GM21390 (cell line): ENCODE measurements around the gene SEC63.
A peak's percentile ranks its signal among the peaks of the same experiment; 100 is the strongest.
"Not testable (repeated sequence)": the region's sequence is repeated elsewhere in the genome, so short reads cannot be mapped to it uniquely, and the experiment has no call there.

ENCODE experiments used
- ATAC-seq: cut with Tn5 transposase; IDR thresholded peaks from one replicate; pipeline ENCODE4 v1.9.1; 2021; ENCODE audit not compliant: unreplicated experiment

Gene SEC63, protein sequence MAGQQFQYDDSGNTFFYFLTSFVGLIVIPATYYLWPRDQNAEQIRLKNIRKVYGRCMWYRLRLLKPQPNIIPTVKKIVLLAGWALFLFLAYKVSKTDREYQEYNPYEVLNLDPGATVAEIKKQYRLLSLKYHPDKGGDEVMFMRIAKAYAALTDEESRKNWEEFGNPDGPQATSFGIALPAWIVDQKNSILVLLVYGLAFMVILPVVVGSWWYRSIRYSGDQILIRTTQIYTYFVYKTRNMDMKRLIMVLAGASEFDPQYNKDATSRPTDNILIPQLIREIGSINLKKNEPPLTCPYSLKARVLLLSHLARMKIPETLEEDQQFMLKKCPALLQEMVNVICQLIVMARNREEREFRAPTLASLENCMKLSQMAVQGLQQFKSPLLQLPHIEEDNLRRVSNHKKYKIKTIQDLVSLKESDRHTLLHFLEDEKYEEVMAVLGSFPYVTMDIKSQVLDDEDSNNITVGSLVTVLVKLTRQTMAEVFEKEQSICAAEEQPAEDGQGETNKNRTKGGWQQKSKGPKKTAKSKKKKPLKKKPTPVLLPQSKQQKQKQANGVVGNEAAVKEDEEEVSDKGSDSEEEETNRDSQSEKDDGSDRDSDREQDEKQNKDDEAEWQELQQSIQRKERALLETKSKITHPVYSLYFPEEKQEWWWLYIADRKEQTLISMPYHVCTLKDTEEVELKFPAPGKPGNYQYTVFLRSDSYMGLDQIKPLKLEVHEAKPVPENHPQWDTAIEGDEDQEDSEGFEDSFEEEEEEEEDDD

DNA sequence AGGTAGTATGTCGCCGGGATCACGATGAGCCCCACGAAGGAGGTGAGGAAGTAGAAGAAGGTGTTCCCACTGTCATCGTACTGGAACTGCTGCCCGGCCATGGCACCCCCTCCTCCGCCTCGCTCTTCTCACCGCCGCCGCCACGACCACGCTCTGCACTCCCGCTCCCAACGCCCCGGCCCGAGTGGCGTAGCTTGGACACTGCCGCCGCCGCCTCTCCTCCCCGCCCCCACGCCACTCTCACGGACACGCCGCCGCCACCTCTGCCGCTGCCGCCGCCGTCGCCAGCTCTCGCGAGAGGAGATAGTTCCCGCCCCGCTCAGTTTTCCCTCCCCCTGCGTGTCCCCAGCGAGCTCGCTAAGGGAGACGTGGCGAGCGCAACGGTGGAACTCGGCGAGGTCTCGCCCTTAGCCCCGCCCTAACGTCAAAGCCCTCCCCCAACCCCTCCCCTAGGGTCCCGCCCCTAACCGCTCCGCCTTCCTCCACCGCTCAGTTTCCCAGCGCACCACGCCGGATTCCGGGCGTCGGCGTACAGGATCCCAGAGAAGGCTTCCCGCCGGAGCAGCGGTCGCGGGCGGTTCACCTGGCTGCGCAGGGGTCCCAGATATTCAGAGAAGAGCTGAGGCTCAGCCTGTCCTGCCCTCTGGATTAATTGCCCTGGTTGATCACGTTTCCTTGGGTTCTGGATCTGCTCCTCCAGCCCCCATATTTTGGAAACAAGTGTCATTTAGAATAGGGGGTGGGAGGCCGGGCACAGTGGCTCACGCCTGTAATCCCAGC is at the start of gene SEC63:
Gene SEC63 (minus strand): TSS at position 300 of the 780 bp plus-strand sequence. CDS start 199 bp downstream, at position 101.
- peak; percentile 89 for ATAC-seq

DNA sequence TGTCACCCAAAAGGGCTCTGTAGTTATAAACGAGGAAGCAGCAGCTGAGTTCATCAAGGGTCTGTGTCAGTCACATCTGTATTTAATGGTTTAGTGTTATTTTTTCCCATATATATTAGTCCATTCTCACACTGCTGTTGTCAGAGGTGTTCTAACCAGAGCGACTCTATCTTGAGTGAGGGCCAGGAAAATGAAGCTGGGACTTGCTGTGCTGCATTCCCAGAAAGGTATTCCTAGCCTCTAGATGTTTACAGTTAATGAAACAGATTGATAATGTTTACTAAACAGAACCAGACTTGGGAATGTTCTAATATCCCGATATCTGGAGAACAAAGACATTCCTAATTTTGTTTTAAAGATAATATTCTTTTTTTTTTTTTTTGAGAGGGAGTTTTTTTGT is 48.0 kb upstream of the SEC63 start:
- no peak for ATAC-seq

DNA sequence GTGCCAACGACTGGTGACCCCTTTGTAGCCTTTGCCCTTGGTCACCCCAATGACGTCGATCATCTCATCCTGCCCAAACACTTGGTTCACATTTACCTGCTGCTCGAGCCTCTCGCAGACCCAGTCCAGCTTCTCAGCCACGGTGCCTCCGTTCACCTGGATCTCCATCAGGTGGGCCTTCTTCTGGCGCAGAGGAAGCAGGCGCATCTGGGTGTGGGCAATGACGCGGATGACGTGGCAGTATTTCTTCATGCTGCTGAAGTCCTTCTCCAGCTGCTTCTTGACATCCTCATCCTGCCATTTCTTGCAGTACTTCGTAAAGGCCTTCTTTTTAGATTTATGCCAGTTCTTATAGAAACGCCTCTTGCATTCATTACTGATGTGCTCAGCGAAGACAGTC is 46.9 kb upstream of the SEC63 start:
- ATAC-seq = no peak

DNA sequence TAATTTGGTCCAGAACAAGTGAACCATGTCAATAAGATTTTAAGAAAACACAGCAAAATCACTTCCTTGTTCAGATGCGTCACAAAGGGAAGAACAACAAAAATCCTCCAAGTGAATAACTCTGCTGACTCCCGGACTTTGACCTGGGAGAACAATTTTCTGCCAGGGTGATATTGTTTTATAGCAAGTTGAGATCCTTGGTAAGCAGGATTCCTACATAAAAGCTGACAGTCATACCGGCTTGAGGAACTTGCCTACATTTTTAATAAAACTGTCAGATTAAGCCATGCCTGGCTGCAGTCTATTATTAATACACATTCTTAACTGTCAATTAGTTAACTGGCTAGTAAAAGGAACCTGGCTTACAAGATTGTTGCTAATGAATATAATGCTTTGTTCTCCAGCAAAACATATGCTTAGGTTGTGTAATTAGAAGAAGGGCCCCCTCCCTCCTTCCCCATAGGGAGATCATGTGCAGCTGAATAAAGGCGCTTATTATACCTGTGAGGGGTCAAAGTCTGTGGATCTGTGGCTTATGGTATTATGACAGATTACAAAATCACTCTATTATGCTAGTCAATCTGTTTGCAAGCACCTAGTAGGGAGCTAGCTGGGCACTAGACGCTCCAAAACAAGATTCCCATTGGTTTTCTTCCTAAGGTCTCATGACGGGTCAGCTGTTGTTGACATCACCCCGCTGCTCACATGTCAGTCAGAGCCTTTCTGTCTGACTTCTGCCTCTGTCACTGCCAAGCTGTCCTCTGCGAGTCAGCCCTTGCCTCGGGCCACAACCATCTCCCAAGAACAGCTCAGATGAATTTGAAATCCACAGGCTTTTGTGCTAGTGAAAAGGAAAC is 44.6 kb upstream of the SEC63 start:
- no peak for ATAC-seq

DNA sequence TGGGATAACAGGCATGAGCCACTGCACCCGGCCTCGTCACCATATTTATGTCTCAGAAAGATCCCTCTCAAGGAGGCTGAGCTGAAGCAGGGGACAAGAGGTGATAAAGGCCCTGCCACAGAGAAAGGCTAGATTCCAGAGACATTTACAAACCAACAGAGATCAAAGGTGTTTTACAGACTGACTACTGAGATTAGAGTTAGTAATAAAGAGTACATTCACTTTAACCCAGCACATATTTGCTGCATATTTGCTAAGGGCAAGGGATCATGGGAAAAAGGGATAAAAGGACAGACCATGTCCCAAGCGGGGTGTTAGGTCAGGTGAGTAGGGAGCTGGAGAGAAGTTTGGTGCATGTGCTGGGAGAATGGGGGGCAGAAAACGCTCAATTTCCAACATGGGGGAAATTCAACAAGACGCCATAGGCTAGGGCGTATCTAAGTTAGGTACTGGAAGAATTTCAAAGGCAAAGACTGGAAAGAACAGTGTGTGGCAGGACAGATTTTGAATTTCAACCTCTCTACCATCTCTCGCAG is 43.8 kb upstream of the SEC63 start:
- no peak for ATAC-seq

DNA sequence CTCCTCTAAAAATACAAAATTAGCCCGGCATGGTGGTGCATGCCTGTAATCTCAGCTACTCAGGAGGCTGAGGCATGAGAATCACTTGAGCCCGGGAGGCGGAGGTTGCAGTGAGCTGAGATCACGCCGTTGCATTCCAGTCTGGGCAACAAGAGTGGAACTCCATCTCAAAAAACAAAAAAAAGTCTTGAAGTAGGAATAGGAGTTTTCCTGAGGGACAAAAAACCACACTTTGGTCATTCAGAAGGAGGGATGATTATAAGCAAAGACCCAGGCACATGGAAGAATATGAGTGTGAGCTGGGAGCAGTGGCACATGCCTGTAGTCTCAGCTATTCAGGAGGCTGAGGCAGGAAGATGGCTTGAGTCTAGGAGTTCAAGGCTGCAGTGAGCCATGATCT is 42.3 kb upstream of the SEC63 start:
- not testable (repeated sequence) for ATAC-seq

DNA sequence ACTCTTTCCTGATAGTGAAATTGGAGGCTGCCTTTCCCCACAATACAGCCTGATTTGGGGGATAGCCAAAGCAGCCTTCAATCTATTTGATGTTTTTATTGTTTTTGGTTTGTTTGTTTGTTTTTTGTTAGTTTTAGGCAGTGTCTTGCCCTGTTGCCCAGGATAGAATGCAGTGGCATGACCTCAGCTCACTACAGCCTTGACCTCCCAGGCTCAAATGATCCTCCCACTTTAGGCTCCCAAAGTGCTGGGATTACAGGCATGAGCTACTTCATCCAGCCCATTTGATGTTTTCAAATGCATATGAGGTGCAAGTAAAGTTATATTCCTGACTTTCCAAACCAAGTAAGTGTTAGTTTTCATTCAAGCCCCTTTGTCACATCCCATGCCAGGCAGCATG is 41.3 kb upstream of the SEC63 start:
- no peak for ATAC-seq

DNA sequence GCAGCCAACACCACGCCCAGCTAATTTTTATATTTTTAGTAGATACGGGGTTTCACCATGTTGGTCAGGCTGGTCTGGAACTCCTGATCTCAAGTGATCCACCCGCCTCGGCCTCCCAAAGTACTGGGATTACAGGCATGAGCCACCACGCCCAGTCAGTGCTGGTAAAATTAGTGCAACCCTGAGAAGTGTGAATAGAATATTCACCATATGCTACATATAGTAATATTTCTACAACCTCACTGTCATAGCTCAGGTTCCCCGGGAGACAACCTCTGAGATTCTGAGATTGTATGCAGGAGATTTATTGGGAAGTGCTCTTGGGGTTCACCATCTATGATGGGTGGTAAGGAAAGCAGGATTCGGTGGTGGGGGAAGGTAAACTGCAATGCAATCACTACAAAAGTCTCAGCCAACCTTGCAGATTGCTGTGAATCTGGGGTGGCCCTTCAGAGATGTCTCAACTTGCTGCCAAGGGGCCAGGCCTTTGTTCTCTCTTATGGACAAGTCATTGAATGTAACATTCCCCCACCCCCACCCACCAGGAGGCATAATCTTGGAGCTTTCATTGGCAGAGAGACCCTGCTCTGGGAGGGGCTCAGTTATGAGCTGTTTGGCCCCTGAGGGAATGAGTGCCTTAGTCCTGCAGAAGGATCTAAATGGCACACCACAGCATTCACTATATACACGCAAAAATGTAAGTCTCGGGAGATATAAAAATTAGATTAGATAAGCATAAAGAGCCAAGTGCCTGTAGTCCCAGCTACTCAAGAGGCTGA is 34.0 kb upstream of the SEC63 start:
- ATAC-seq = no peak

DNA sequence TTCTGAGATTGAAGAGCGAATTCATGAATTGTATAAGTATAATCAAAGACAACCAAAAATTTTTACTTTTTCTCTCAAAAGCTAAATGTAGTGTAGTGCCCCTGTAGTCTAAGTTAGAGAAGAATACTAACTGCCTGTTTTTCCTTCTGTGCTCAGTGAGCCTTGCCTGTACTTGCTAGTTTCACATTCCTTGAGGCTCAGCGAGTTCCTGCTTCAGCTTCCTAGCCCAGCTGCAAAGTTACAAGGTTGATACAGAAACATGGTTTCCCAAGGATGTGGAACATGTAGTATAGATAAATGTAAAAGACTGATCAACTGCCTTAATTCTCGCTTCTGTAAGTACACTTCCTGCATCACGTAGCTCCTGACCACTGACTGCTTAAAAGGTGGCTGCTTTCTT is 33.1 kb upstream of the SEC63 start:
- ATAC-seq = no peak

DNA sequence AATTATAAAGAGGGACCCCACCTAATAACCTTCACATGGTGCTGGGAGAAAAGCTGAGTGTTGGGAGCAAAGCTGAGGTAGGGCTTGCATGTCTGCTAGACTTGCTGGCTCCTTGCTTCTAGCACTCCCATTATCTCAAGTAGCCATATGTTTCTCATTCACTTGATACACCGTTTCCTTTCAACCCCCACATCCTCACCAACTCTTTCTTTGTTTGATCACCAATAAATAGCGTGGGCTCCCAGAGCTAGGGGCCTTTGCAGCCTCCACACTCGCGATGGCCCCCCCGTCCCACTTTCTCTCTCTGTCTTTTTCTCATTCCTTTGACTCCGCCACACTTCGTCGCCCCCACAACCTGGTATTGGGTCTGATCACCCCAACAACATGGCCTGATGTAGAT is 32.6 kb upstream of the SEC63 start:
- ATAC-seq = not testable (repeated sequence)

DNA sequence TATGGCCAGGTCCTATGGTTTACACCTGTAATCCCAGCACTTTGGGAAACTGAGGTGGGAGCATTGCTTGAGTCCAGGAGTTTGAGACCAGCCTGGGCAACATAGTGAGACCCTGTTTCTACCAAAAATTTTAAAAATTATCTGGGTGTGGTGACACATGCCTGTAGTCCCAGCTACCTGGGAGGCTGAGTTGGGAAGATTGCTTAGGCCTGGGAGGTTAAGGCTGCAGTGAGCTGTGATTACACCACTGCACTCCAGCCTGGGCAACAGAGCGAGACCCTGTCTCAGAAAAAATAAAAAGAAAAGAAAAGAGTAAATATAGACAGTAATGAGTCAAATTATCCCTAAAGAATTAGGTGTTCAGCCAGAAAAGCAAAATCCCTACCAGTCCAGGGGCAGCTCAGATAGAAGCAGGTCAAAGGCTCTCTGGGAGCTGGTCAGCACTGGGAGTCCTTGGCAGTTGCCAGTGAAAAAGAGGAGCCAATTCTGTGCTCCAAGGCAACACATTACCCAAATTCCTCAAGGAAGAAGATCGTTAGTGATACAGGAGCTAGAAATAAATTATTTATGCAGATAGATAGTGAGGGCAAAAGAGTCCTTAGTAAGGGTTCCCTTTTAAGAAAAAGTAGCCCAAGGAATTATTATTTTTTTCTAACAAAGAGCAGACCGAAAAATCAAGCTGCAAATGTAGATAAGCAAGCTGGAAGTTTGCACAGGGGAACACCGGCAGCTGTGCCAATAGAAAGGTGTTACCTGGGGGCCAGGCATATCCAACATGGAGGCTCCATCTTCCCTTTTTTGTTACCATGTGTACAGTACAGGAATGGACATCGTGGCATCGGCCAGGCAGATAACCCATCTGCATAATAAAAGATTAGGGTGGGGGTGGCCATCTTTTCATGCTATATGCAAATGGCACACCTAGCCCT is 31.4 kb upstream of the SEC63 start:
- ATAC-seq = no peak

DNA sequence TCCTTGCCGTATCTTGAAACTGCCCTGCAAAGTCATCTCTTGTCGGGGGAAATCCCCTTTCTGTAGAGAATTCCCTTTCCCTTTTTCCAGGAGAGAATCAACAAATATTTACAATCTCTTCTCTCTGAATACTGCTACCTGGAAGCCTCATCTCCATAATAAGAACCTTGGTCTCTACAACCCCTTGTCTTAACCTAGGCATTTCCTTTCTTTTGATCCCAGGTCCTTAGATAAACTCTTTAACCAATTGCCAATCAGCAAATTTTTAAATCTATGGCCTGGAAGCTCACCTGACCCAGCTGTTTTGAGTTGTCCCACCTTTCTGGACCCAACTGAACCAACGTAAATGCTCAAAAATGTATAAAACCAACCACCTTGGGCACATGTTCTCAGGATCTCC is 30.6 kb upstream of the SEC63 start:
- no peak for ATAC-seq

DNA sequence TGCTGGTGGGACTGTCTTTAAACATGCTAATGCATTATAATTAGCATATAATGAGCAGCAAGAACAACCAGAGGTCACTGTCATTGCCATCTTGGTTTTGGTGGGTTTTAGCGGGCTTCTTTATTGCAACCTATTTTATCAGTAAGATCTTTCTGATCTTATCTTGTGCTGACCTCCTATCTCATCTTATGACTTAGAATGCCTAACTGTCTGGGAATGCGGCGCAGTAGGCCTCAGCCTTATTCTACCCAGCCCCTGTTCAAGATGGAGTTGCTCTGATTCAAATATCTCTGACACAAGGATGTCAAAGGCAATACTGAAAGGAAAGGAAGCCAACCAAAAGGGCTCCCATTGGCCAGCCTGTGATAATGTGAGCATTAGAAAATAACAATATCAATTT is 29.8 kb upstream of the SEC63 start:
- no peak for ATAC-seq

DNA sequence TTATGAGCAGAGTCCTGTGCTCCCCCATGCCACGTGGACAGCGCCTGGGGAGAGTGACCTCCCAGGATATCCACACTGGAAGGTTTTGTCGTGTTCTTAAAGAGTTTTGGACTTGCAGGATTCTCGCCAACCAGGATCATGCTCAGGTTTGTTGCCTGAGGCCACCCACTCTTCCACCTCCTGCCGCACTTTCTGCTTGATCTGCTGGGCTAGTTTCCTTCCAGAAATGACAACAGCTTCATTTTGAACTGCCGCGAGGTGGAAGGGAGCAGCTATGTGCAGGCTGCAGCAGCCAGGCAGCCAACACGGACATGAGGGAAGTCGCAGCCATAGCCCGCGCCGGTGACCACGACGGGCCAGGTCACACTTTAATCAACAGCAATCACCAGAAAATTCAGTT is 27.7 kb upstream of the SEC63 start:
- no peak for ATAC-seq

DNA sequence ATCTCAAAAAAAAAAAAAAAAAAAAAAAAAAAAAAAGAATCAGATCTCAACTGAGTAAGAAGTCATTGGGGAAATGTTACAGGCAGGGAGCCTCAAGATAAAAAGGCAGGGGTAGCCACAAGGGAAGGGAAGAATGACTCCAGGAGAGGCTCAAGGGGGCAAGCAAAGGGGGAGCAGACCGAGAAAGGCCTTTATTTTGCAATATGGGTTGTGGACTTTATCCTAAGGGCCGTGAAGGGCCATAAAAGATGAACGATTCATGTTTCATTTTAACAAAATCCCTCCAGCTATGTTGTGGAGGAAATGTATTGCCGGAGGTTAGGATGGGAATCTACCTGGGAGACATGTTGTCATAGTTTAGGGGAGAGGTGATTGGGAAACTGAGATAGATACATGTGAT is 25.8 kb upstream of the SEC63 start:
- no peak for ATAC-seq

DNA sequence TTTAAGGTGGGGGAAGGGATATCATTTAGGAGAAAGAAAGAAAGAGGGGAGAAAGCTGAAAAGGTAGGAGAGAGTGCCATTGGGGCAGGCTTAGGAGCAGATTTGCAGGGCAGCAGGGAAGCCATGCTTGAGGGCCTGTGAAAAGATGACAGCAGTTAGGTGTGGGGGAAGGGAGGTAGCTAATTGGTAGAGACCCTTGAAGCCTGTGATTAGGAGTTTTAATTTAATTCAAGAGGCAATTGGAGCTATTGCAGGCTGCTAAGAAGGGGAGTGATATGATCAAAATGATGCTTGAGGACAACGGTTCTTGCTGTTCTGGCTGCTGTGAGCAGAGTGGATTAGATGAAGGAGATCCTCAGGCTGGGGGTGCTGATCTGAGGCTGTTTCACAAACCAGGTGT is 24.5 kb upstream of the SEC63 start:
- ATAC-seq = no peak

DNA sequence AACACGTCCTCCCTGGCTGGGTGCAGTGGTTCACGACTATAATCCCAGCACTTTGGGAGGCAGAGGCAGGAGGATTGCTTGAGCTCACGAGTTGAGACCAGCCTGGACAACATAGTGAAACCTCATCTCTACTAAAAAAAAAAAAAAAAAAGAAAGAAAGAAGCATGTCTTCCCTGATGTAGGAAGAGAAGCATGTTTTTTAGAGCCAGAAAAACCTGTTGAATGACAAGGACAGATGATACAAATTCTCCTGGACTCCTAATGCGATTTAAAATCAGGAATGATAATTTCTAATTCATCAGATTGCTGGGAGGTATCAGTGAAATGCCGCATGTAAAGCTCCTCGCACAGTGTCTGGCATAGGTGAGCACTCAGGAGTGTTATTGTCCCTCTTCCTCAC is 23.7 kb upstream of the SEC63 start:
- ATAC-seq = no peak

DNA sequence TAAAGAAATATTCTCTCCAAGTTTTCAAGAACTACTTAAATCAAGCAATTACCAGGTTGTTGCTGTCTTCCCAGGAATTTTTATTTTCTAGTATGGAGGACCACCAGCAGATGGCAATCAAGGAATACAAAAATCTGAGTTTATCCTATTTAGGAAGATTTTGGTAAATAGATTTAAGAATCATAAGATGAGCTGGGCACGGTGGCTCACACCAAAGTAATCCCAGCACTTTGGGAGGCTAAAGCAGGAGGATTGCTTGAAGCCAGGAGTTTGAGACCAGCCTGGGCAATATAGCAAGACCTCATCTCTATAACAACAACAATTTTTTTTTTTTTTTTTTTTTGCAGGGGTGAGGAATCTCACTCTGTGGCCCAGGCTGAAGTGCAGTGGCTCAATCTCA is 19.3 kb upstream of the SEC63 start:
- no peak for ATAC-seq
